ENCODE results near the gene TSPYL1. TPM values are rescaled to one million over a fixed set of nuclear protein-coding genes. Genes with fewer than 3 reads are reported as not detected.
A peak's percentile ranks its signal among the peaks of the same experiment; 100 is the strongest.

Gene TSPYL1
- total and polyA plus RNA-seq, 9 of the 15 experiments (the other 6 are each of a cell fraction or from before 2014, with no cell fraction given), result 23.1 to 56.8 (median 37.9) TPM

DNA sequence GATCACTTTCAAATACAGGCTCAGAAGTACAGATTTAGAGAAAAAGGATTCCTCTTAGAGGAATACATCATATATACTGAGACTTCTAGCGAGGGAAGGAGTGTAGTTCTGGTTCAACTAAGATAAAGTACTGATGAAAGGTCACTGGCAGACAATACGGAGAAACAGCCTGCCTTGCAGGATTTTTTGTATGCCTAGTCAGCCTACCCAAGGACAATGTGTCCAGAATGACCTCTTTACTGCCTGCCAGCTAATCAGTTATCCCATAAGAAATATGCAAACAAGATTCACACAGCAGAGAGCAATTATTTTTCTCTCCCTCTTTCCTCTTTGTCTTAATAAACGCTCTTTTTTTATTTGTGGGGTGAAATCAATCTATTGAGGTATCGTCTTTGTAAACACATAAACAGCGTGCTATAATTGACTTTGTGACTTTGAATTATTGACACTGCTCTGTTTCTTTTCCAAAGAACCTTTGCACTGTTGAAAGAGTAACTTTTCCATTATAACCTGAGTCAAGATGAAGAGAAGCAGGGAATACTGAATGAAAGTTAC lies 24.4 kb downstream of the TSPYL1 start:
- H2AFZ ChIP-seq (ENCODE audit: low read depth, low read length), result no peak overlapping the region
- H3K27me3 ChIP-seq (ENCODE audit: control insufficient read depth in 2 of 2, insufficient read depth in 2 of 2, low read length in 2 of 2), result no peaks in the 10 kb centered on the region
- POLR2A ChIA-PET, result interaction anchor here (0.7 to 3.7 kb wide), 6 partner anchors 10 to 229 kb away, joined by 3 to 22 read pairs (median 3); no protein-coding TSS in a partner anchor
- peak overlapping the region in 1 of 2 experiments; percentile 89; a peak in 2 of 4 replicates for H3K9ac ChIP-seq (ENCODE audit: insufficient read depth in 1 of 2, low read depth in 2 of 2, low read length in 2 of 2)
- WGBS (ENCODE audit: insufficient coverage, low coverage, missing lambda C conversion rate), result 23% methylated on average over 5 of the region's 5 CpGs
- peaks cover 43% of the 10 kb centered on the region for H3K79me2 ChIP-seq (ENCODE audit: control insufficient read depth, insufficient read depth, low read length)
- no peaks in the 10 kb centered on the region for H3K9me3 ChIP-seq (replicated peaks; ENCODE audit: control insufficient read depth, insufficient read depth, low read depth, low read length)
- intact Hi-C loops (cut with micrococcal nuclease), result no loop called here
- peaks cover 2% of the 10 kb centered on the region; the same call in 1 of the 3 replicates for H3K36me3 ChIP-seq (ENCODE audit: control insufficient read depth, insufficient read depth, low read length)
- CTCF ChIA-PET (ENCODE audit: low intra/inter-chr PET ratio), result no interaction called here
- H3K9me1 ChIP-seq (ENCODE audit: control insufficient read depth, insufficient read depth, low read length), result no peaks in the 10 kb centered on the region
- peak overlapping the region; percentile 64 for H3K4me2 ChIP-seq (ENCODE audit: insufficient read depth, low read length)
- no peak overlapping the region; the same call in 1 of the 2 replicates for H3K4me3 ChIP-seq
- peak overlapping the region; percentile 85; the same call in 2 of the 3 replicates for H3K27ac ChIP-seq (ENCODE audit: extremely low read depth, low read depth, low read length)
- in situ Hi-C loops (cut with MboI), result no loop called here
- ATAC-seq (peak; percentile 78), FAIRE-seq (peak; percentile 73), DNase-seq (ENCODE audit: extremely low read depth in 1 of 4, low spot score in 3 of 4) (peak in 2 of 4 experiments; percentile 51 to 75)
- H3K4me1 ChIP-seq (replicated peaks in 1 of 2; ENCODE audit: control insufficient read depth in 2 of 2, insufficient read depth in 2 of 2, low read length in 2 of 2), result peaks cover 6 to 14% of the 10 kb centered on the region in 2 experiments; a peak in 3 of 5 replicates
- BruUV-seq (replicated peaks), result no TSS peak
- H4K20me1 ChIP-seq (replicated peaks; ENCODE audit: control insufficient read depth, insufficient read depth, low read length), result peaks cover 4% of the 10 kb centered on the region; the same call in 1 of the 2 replicates
- TF ChIP-seq ZNF316 (IDR thresholded peaks at IDR 0.05) (0 out of 2 replicates have a peak, but pooled peaks have one; percentile 25), PURB (CRISPR knock-in tag; IDR thresholded peaks at IDR 0.05; ENCODE audit: low read depth) (no peak), SOX6 (IDR thresholded peaks at IDR 0.05) (peak; percentile 74), MAFK (IDR thresholded peaks at IDR 0.05; ENCODE audit: low read length) (no peak), RUNX1 (IDR thresholded peaks at IDR 0.05; ENCODE audit: low read depth) (no peak), ZNF695 (CRISPR knock-in tag; IDR thresholded peaks at IDR 0.05) (no peak), NR0B1 (IDR thresholded peaks at IDR 0.05; ENCODE audit: partially characterized antibody) (no peak), ID3 (CRISPR knock-in tag; IDR thresholded peaks at IDR 0.05) (no peak), ID3 (tag; IDR thresholded peaks at IDR 0.05) (peak; percentile 51; the same call in 1 of the 2 replicates), ZNF146 (CRISPR knock-in tag; IDR thresholded peaks at IDR 0.05; ENCODE audit: unreplicated experiment) (no peak), PHB2 (IDR thresholded peaks at IDR 0.05; ENCODE audit: low read depth) (no peak), ZNF3 (CRISPR knock-in tag; IDR thresholded peaks at IDR 0.05) (no peak), HBP1 (CRISPR knock-in tag; IDR thresholded peaks at IDR 0.05) (no peak), MTA2 (IDR thresholded peaks at IDR 0.05; ENCODE audit: low read depth) (no peak), ELF4 (CRISPR knock-in tag; IDR thresholded peaks at IDR 0.05) (no peak), SMARCA4 (IDR thresholded peaks at IDR 0.05) (no peak), ZBTB43 (CRISPR knock-in tag; IDR thresholded peaks at IDR 0.05) (no peak)
- TF ChIP-seq, protein P1, sequence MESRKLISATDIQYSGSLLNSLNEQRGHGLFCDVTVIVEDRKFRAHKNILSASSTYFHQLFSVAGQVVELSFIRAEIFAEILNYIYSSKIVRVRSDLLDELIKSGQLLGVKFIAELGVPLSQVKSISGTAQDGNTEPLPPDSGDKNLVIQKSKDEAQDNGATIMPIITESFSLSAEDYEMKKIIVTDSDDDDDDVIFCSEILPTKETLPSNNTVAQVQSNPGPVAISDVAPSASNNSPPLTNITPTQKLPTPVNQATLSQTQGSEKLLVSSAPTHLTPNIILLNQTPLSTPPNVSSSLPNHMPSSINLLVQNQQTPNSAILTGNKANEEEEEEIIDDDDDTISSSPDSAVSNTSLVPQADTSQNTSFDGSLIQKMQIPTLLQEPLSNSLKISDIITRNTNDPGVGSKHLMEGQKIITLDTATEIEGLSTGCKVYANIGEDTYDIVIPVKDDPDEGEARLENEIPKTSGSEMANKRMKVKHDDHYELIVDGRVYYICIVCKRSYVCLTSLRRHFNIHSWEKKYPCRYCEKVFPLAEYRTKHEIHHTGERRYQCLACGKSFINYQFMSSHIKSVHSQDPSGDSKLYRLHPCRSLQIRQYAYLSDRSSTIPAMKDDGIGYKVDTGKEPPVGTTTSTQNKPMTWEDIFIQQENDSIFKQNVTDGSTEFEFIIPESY (CRISPR knock-in tag; IDR thresholded peaks at IDR 0.05), result no peak

All from K562 (cell line).